H1 (cell line): Measurements from ENCODE around the gene CARD14. TPM values are rescaled to one million over a fixed set of nuclear protein-coding genes. Genes with fewer than 3 reads are reported as not detected.

ENCODE experiments used
- CTCF ChIA-PET: fragments of 300-600 bp; sonication (Branson Sonifier 250); formaldehyde crosslinking; loops from one replicate; lab custom pipeline; 2021; ENCODE audit not compliant: partially characterized antibody; lab: Charles Lee
- POLR2A ChIA-PET: fragments of 300-600 bp; sonication (Branson Sonifier 250); formaldehyde crosslinking; loops from one replicate; lab custom pipeline; 2021; ENCODE audit warnings: inconsistent platforms; ENCODE audit not compliant: partially characterized antibody; lab: Charles Lee
- DNase-seq, 2 experiments: peaks; one replicate each; pipeline versions ENCODE4 v3.0.0 to v3.0.0-alpha.2; 2010 to 2022; ENCODE audit warnings: low spot score in 2 of 2, low read depth in 1 of 2, mixed read lengths in 1 of 2
- FAIRE-seq: peaks from 2 replicates; lab custom pipeline; 2011; peaks lifted over from hg19 to GRCh38; lab: Jason Lieb, UNC
- H2AFZ ChIP-seq: 2 replicates; pipeline ENCODE4 v1.8.1; 2012; ENCODE audit warnings: low read length, inconsistent platforms
- H2AK5ac ChIP-seq: 2 replicates; pipeline ENCODE4 v1.6.1; 2013; ENCODE audit warnings: low read depth, low read length
- H2BK120ac ChIP-seq: replicated peaks from 2 replicates; pipeline ENCODE3; 2013; ENCODE audit warnings: low read depth, low read length, inconsistent platforms
- H2BK12ac ChIP-seq: 2 replicates; pipeline ENCODE4 v1.6.1; 2013; ENCODE audit warnings: low read depth, low read length
- H2BK15ac ChIP-seq: 2 replicates; pipeline ENCODE4 v1.6.1; 2013; ENCODE audit warnings: low read length
- H2BK20ac ChIP-seq: 2 replicates; pipeline ENCODE4 v1.6.1; 2013; ENCODE audit warnings: low read length
- H2BK5ac ChIP-seq: 2 replicates; pipeline ENCODE4 v1.6.1; 2013; ENCODE audit warnings: low read depth, low read length
- H3K14ac ChIP-seq: 2 replicates; pipeline ENCODE4 v1.6.1; 2013; ENCODE audit warnings: inconsistent platforms; ENCODE audit not compliant: insufficient read length
- H3K18ac ChIP-seq: 2 replicates; pipeline ENCODE4 v1.6.1; 2013; ENCODE audit warnings: low read length; ENCODE audit errors: extremely low read depth
- H3K23ac ChIP-seq: 2 replicates; pipeline ENCODE4 v1.6.1; 2013; ENCODE audit warnings: inconsistent platforms; ENCODE audit not compliant: insufficient read length
- H3K23me2 ChIP-seq: 2 replicates; pipeline ENCODE4 v1.6.1; 2013; ENCODE audit warnings: low read depth, low read length
- H3K27ac ChIP-seq: 2 replicates; pipeline ENCODE4 v1.6.1; 2011; ENCODE audit warnings: low read depth, low read length, inconsistent platforms
- H3K27me3 ChIP-seq, 4 experiments: replicated peaks in 1 of 4; 1 replicate in 1 of 4; 2 replicates in 3 of 4; pipeline versions ENCODE4 v1.6.1 to v1.8.1; 2011 to 2013; ENCODE audit warnings: low read length in 3 of 4, mild to moderate bottlenecking in 3 of 4, inconsistent platforms in 2 of 4, mixed read lengths in 2 of 4, moderate library complexity in 1 of 4; ENCODE audit not compliant: control insufficient read depth in 3 of 4, insufficient read depth in 3 of 4; ENCODE audit errors: extremely low read depth in 1 of 4
- H3K36me3 ChIP-seq, 4 experiments: 2 replicates each; pipeline versions ENCODE4 v1.6.1 to v1.8.1; 2011 to 2013; ENCODE audit warnings: mild to moderate bottlenecking in 4 of 4, low read length in 3 of 4, moderate library complexity in 2 of 4, control low read depth in 1 of 4, inconsistent platforms in 1 of 4; ENCODE audit not compliant: insufficient read depth in 4 of 4, control insufficient read depth in 2 of 4
- H3K4ac ChIP-seq: replicated peaks from 2 replicates; pipeline ENCODE3; 2013; ENCODE audit warnings: low read length, low read depth, mixed read lengths, inconsistent platforms; ENCODE audit not compliant: insufficient read length
- H3K4me1 ChIP-seq, 4 experiments: replicated peaks in 1 of 4; 1 replicate in 1 of 4; 2 replicates in 3 of 4; pipeline versions ENCODE4 v1.6.1 to v1.8.1; 2011 to 2013; ENCODE audit warnings: low read length in 3 of 4, inconsistent platforms in 2 of 4, mixed read lengths in 1 of 4; ENCODE audit not compliant: insufficient read depth in 4 of 4, control insufficient read depth in 3 of 4
- H3K4me2 ChIP-seq, 2 experiments: 2 replicates each; pipeline versions ENCODE4 v1.6.1 to v1.8.1; 2011 to 2013; ENCODE audit warnings: low read depth in 2 of 2, low read length in 2 of 2, control low read depth in 1 of 2, inconsistent platforms in 1 of 2, mild to moderate bottlenecking in 1 of 2; ENCODE audit not compliant: insufficient read depth in 1 of 2
- H3K4me3 ChIP-seq, 4 experiments: fragments of 200-600, 300-600 bp in 1 of 4; sonication (generic), shearing (Covaris generic), sonication (Bioruptor Twin) in 1 of 4; 2 replicates each; pipeline versions ENCODE4 v1.5.1 to v1.8.1; 2011 to 2016; ENCODE audit warnings: low read length in 4 of 4, low read depth in 3 of 4, control low read depth in 2 of 4, inconsistent platforms in 2 of 4, mild to moderate bottlenecking in 2 of 4, mixed read lengths in 1 of 4, moderate library complexity in 1 of 4; ENCODE audit not compliant: insufficient read depth in 2 of 4; ENCODE audit errors: extremely low read depth in 1 of 4
- H3K56ac ChIP-seq: replicated peaks from 2 replicates; pipeline ENCODE3; 2013; ENCODE audit warnings: low read depth, mild to moderate bottlenecking, mixed read lengths, low read length, inconsistent platforms; ENCODE audit not compliant: insufficient read length
- H3K79me1 ChIP-seq: 2 replicates; pipeline ENCODE4 v1.6.1; 2013; ENCODE audit warnings: low read depth, low read length, control low read depth
- H3K79me2 ChIP-seq, 2 experiments: 2 replicates each; pipeline versions ENCODE4 v1.6.1 to v1.8.1; 2012 to 2013; ENCODE audit warnings: low read length in 2 of 2, mild to moderate bottlenecking in 2 of 2, inconsistent platforms in 1 of 2; ENCODE audit not compliant: insufficient read depth in 2 of 2, control insufficient read depth in 1 of 2
- H3K9ac ChIP-seq, 4 experiments: replicated peaks in 1 of 4; 1 replicate in 1 of 4; 2 replicates in 3 of 4; pipeline versions ENCODE4 v1.6.1 to v1.8.1; 2011 to 2013; ENCODE audit warnings: low read depth in 3 of 4, low read length in 3 of 4, control low read depth in 2 of 4, mild to moderate bottlenecking in 2 of 4, moderate library complexity in 2 of 4, inconsistent platforms in 1 of 4; ENCODE audit errors: extremely low read depth in 1 of 4
- H3K9me3 ChIP-seq, 2 experiments: 2 replicates each; pipeline versions ENCODE4 v1.6.1 to v1.8.1; 2012 to 2013; ENCODE audit warnings: mild to moderate bottlenecking in 2 of 2, moderate library complexity in 2 of 2, control low read depth in 1 of 2, inconsistent platforms in 1 of 2, low read depth in 1 of 2, low read length in 1 of 2, mixed read lengths in 1 of 2; ENCODE audit not compliant: insufficient read depth in 2 of 2
- H4K20me1 ChIP-seq, 2 experiments: replicated peaks in 1 of 2; 2 replicates each; pipeline versions ENCODE3 to v1.8.1; 2011 to 2013; ENCODE audit warnings: inconsistent platforms in 2 of 2, low read length in 2 of 2, mild to moderate bottlenecking in 1 of 2; ENCODE audit not compliant: insufficient read depth in 2 of 2, control insufficient read depth in 1 of 2
- H4K5ac ChIP-seq: 2 replicates; pipeline ENCODE4 v1.6.1; 2013; ENCODE audit warnings: low read length, low read depth, mixed read lengths, inconsistent platforms; ENCODE audit not compliant: insufficient read length
- H4K8ac ChIP-seq: 2 replicates; pipeline ENCODE4 v1.8.0; 2013; ENCODE audit warnings: mild to moderate bottlenecking, moderate library complexity, low read length, inconsistent platforms; ENCODE audit not compliant: insufficient read depth; ENCODE audit errors: extremely low read depth
- H4K91ac ChIP-seq: replicated peaks from 2 replicates; pipeline ENCODE3; 2013; ENCODE audit warnings: low read length, mixed read lengths, inconsistent platforms; ENCODE audit not compliant: insufficient read length
- PHF8 ChIP-seq: fragments of 200-600 bp; sonication (generic); conservative IDR thresholded peaks from 2 replicates; pipeline ENCODE4 v1.7.1; 2012; ENCODE audit warnings: low read depth, mild to moderate bottlenecking, inconsistent platforms, low read length, moderate library complexity
- TAF1 ChIP-seq: IDR thresholded peaks from 2 replicates; pipeline ENCODE4 v1.6.1; 2011; ENCODE audit warnings: mild to moderate bottlenecking, low read depth, low read length
- WGBS, 2 experiments: shearing (Covaris generic) in 1 of 2; methylation state at CpG; one replicate each; pipeline versions ENCODE4 v1.1.6 to v1.1.7; 2013 to 2015; ENCODE audit warnings: low lambda C conversion rate in 2 of 2, mixed read lengths in 2 of 2, inconsistent platforms in 1 of 2, low coverage in 1 of 2, missing lambda C conversion rate in 1 of 2; ENCODE audit not compliant: insufficient replicate concordance in 2 of 2, insufficient coverage in 1 of 2, insufficient read length in 1 of 2; ENCODE audit errors: extremely low coverage in 1 of 2, missing lambda C conversion rate in 1 of 2; 5-methylcytosine and 5-hydroxymethylcytosine counted together
- polyA plus RNA-seq, 7 experiments: library from polyadenylated mRNA; depleted of rRNA in 3 of 7; stranded (reverse) in 5 of 7; unstranded in 2 of 7; fragments of >200 nt in 5 of 7; fragments of 200-250 nt in 2 of 7; gene quantifications; 1 replicate in 5 of 7; 2 replicates in 1 of 7; 4 replicates in 1 of 7; pipeline versions ENCODE4 v1.2.1 to v1.2.3, GENCODE V29; 2011 to 2013; ENCODE audit warnings: missing spikeins in 2 of 7, mixed read lengths in 2 of 7
- total RNA-seq: library from RNA; stranded (reverse); fragmentation: NEBNext Ultra II Directional; extraction: Animal tissue kit (Norgen Biotek cat#: 25700); gene quantifications from 2 replicates; pipeline ENCODE4 v1.2.1, GENCODE V29; 2021

CARD14 gene
- total and polyA plus RNA-seq, 2 of the 8 experiments (the other 6 are each of a cell fraction or from before 2014, with no cell fraction given), result 0.08 TPM; not detected in 1

DNA sequence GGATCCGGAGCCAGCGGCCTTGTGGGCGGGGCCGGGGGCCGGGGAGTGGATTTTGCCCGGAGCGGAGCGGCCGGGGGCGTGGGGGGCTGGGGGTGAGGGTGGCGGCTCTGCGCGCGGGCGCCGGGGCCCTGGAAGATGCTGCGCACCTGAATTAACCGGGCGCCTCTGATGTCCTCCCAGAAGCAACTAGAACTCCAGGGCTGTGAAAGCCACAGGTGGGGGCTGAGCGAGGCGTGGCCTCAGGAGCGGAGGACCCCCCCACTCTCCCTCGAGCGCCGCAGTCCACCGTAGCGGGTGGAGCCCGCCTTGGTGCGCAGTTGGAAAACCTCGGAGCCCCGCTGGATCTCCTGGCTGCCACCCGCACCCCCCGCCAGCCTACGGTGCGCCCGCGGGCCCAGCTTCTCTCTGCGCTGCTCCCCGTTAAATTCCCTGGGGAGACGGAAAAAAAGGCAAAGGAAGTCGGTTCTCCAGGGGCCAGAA, 50.9 kb downstream of the CARD14 start:
- Histone ChIP-seq H2BK12ac (no peak overlapping the region), H3K4ac (no peak overlapping the region), H3K9me3 (no peaks in the 10 kb centered on the region), H3K27me3 (no peaks in the 10 kb centered on the region; a peak in 1 of 7 replicates), H3K23me2 (peaks cover 10% of the 10 kb centered on the region; the same call in 1 of the 2 replicates), H3K9ac (no peak overlapping the region; a peak in 2 of 7 replicates), H3K79me2 (no peaks in the 10 kb centered on the region), H4K5ac (no peak overlapping the region), H3K56ac (no peak overlapping the region), H4K8ac (no peak overlapping the region), H4K20me1 (peaks cover 2 to 15% of the 10 kb centered on the region in 2 experiments), H2AFZ (no peak overlapping the region; the same call in 1 of the 2 replicates), H3K18ac (no peak overlapping the region), H3K4me3 (peak overlapping the region; percentile 64 to 97 (median 76)), H4K91ac (no peak overlapping the region), H3K4me1 (peaks cover 0 to 21% (median 11%) of the 10 kb centered on the region in 4 experiments; a peak in 6 of 7 replicates), H2BK5ac (no peak overlapping the region), H3K27ac (no peak overlapping the region), H2BK120ac (no peak overlapping the region), H2BK20ac (no peak overlapping the region), H3K23ac (no peak overlapping the region), H3K79me1 (peaks cover 8% of the 10 kb centered on the region), H2AK5ac (no peak overlapping the region), H3K36me3 (peaks cover 0 to 4% (median 0%) of the 10 kb centered on the region in 4 experiments; a peak in 2 of 8 replicates), H3K4me2 (peak overlapping the region; percentile 70 to 100), H3K14ac (no peak overlapping the region), H2BK15ac (no peak overlapping the region)
- ChIA-PET CTCF (no interaction called here), POLR2A (interaction anchor here (0.9 to 1.4 kb wide), 3 partner anchors 8 to 75 kb away, joined by 3 read pairs; no protein-coding TSS in a partner anchor)
- FAIRE-seq (no peak), DNase-seq (peak in 1 of 2 experiments; percentile 59)
- WGBS, 2 experiments, result 10% methylated on average over 19 of the region's 41 CpGs; no CpG with 5 or more reads in 1 of the 2 experiments
- TF ChIP-seq PHF8, result no peak
- TF ChIP-seq TAF1, result 0 out of 2 replicates have a peak, but pooled peaks have one; percentile 8
